GM18909 (cell line): ENCODE results near the gene EGLN2.
A peak's percentile ranks its signal among the peaks of the same experiment; 100 is the strongest.
"Not testable (repeated sequence)": the region's sequence is repeated elsewhere in the genome, so short reads cannot be mapped to it uniquely, and the experiment has no call there.

Experiments used
- ATAC-seq: cut with Tn5 transposase; IDR thresholded peaks from one replicate; pipeline ENCODE4 v1.9.1; 2021; ENCODE audit warnings: mild to moderate bottlenecking; ENCODE audit not compliant: unreplicated experiment, poor library complexity

EGLN2 gene

GRCh38 chr19:40775632-40776022 lies 23.4 kb upstream of the EGLN2 start:
- no peak for ATAC-seq

DNA sequence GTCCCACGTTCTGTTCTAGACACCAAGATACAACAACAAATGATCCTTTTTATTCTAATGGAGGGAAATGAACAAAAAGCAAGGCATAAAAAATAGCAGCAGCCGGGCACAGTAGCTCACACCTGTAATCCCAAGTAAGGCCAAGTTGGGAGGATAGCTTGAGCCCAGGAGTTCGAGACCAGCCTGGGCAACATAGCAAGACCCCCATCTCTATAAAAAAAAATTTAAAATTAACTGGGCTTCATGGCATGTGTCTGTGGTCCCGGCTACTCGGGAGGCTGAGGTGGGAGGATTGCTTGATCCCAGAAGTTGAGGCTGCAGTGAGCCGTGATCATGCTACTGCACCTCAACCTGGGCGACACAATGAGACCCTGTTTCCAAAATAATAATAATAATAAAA lies 22.6 kb upstream of the EGLN2 start:
- no peak for ATAC-seq

- peak; percentile 61 for ATAC-seq
These were observed 21.9 kb upstream of the EGLN2 start for GRCh38 chr19:40776932-40777644.

- ATAC-seq = no peak
These were observed 21.4 kb upstream of the EGLN2 start for GRCh38 chr19:40777645-40777936.

DNA sequence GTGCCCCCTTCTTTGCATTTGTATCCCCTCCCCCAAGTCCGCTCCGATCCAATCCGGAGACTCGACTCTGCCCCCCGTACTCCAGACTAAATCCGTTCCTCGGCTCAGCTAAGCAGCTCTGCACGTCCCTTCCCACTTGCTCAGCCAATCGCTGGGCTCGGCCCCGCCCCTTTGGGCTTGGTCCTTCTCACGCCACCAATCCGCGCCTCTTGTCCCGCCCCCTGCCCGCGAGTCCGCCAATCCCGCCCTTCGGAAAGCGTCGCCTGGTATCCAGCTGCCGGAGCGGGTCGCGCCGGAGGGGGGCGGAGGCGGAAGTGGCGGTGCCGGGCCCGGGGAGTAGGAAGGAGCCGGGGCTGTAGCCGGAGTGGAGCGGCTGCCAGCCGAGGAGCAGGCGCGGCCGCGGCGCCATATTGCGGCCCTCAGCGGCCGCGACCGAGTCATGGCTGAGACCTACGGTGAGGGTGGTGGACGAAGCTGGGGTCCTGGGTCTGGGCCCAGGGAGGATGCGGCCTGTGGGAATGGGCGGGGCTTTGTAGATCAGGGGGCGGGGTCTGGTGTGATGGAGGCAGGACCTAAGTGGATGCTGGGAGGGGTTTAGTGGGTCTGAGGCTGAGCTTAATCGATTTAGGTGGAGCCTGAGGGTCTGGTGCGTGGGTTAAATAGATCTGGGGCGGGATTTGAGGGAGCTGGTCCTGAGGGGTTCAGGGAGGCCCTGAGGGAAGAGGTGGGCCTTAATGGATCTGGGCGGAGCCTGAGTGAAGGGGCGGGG lies 20.9 kb upstream of the EGLN2 start, which contains the start of gene RAB4B:
RAB4B (plus strand) TSS at position 311 of the 769 bp plus-strand sequence; CDS start at position 440, 129 bp downstream.
- ATAC-seq = peak; percentile 67

DNA sequence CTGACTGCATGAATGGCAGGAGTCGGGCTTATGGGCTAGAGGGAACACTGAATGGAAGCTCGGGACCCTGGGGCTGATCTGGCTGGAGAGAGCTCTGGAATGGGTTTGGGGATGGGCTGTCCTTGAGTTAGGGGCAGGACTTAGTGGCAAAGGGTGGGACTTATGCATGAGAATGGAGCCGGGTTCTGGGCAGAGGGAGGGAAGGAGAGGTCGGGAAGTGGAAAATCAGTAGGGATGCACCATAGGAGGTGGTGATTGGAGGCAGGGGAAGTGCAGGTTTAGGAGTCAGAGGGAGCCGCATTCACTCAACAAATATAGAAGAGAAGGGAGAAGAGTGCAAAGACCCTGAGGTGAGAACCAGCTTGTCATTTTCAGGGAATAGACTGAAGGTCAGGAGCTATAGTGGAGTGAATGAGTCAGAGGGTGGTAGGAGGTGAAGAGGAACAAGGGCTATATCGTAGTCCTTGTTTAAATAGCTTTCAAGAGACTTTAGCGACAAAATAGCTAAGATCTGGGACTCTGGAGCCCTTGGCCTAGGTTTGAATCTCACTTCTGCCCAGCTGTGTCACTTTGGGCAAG lies 20.2 kb upstream of the EGLN2 start:
- ATAC-seq = no peak

- ATAC-seq = no peak
These were observed 18.4 kb upstream of the EGLN2 start for GRCh38 chr19:40780582-40780981.

GRCh38 chr19:40781140-40781539 lies 17.9 kb upstream of the EGLN2 start:
- ATAC-seq = no peak

- ATAC-seq = no peak
These were observed 15.3 kb upstream of the EGLN2 start for GRCh38 chr19:40783711-40784110.

DNA sequence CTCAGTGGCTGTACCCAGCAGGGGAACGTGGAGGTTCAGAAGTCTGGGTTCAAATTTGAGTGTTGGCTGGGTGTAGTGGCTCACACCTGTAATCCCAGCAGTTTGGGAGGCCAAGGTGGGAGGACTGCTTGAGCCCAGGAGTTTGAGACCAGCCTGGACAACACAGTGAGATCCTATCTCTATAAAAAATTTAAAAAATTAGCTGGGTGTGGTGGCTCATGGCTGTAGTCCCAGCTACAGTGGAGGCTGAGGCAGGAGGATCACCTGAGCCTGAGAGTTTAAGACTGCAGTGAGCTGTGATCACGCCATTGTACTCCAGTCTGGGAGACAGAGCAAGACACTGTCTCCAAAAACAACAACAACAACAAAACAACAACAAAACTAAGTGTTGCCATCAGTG lies 14.8 kb upstream of the EGLN2 start:
- ATAC-seq = not testable (repeated sequence)

DNA sequence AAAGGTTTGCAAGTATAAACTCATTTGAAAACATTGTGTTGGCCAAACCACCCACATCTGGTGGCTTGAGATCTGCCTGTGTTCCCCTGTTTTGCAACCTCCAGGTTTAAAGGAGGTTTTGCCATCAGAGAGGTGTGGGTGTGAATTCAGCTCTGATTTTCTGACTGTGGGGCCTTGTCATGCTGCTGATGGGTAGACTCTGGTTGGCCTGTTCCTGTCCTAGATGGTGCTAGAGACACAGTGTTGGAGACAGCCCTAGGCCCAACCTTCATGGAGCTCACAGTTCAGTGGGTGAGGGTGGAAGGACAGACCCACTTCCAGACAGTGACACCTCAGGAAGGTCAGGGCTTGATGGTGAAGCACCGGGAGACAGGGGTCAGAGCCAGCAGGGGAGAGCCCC lies 13.5 kb upstream of the EGLN2 start:
- no peak for ATAC-seq

GRCh38 chr19:40786060-40787037 lies 12.6 kb upstream of the EGLN2 start:
- ATAC-seq = no peak

- no peak for ATAC-seq
These were observed 7.6 kb upstream of the EGLN2 start for GRCh38 chr19:40791349-40791748.

GRCh38 chr19:40791996-40792395 lies 7.0 kb upstream of the EGLN2 start:
- no peak for ATAC-seq

DNA sequence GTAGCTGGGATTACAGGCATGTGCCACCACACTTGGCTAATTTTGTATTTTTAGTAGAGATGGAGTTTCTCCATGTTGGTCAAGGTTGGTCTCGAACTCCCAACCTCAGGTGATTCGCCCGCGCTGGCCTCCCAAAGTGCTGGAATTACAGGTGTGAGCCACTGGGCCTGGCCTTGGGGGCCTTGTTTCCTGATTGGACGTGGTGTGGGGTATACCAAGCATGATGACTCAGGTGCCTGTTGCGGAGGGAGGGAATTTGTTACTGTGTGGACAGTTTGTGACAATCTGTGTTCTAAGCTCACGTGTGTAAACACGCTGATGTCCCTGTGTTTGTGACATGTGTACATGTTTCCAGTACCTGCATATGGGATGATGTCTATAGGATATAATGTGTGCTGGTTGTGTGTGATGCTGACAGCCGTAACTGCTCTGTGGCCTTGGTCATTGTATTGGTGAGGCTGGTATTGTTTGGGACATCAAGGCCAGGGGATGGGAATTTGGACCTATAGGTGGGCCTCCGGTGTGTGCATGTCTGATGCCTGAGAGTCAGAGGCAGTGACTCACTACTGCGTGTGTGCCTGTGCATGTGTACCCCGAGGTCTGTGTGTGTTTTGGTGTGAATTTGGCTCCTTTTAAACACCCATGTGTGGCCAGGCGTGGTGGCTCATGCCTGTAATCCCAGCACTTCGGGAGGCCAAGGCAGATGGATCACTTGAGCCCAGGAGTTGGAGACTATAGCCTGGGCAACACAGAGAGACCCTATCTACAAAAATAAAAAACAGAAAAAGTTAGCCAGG lies 1.6 kb upstream of the EGLN2 start:
- ATAC-seq = no peak

- ATAC-seq = peak; percentile 37
These were observed 868 bp upstream of the EGLN2 start for GRCh38 chr19:40797963-40798682.

DNA sequence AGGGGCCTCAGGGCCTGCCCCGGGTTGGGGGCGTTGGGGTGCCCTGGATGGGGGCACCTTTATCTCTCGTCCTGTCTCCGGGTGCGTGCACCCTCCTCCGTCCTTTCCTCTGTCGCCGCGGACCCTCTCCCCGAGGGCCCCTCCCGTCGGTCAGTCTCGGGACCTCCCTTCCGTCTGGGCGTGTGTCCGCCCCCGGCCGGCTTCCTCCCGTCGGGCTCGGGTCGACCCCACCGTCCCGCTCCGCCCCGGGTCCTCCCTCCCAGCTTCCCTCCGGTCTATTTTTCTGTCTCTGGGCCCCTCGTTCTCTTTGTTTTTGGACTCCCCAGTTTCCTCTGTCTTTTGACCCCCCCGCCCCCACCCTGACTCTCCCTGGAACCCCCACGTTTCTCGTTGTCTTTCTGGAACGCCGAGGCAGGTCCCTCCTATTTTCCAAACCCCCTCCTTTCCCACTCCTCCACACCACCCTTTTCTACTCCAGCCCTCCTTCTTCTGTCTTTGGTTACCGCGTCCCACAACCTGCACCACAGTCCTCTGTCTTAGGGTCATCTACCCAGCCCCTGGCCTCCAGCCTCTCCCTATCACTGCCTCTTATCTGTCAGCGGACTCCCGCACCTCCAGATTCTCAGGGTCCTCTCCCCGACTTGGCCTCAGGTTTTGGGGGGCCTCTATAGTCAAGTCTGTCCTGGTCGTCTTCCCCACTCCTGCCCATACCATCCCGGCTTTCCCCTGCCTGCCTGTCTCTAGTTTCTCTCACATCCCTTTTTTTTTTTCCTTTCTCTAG lies 757 bp downstream of the EGLN2 start:
- no peak for ATAC-seq

DNA sequence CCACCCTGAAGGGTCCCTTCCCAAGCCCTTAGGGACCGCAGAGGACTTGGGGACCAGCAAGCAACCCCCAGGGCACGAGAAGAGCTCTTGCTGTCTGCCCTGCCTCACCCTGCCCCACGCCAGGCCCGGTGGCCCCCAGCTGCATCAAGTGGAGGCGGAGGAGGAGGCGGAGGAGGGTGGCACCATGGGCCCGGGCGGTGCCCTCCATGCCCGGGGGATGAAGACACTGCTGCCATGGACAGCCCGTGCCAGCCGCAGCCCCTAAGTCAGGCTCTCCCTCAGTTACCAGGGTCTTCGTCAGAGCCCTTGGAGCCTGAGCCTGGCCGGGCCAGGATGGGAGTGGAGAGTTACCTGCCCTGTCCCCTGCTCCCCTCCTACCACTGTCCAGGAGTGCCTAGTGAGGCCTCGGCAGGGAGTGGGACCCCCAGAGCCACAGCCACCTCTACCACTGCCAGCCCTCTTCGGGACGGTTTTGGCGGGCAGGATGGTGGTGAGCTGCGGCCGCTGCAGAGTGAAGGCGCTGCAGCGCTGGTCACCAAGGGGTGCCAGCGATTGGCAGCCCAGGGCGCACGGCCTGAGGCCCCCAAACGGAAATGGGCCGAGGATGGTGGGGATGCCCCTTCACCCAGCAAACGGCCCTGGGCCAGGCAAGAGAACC lies 1.5 kb downstream of the EGLN2 start:
- ATAC-seq = no peak
